Occipital lobe (tissue), 2 donors: Measurements from ENCODE around the gene RTP2. TPM values are rescaled to one million over a fixed set of nuclear protein-coding genes. Genes with fewer than 3 reads are reported as not detected.

Source experiments
- DNase-seq: peaks from one replicate; lab custom pipeline; 2025; lab: John Stamatoyannopoulos, UW
- total RNA-seq: library from RNA; depleted of rRNA; stranded (reverse); fragments of >200 nt; gene quantifications from one replicate; pipeline ENCODE4 v1.2.3, GENCODE V29; 2014

RTP2 gene
- not detected for total RNA-seq

DNA sequence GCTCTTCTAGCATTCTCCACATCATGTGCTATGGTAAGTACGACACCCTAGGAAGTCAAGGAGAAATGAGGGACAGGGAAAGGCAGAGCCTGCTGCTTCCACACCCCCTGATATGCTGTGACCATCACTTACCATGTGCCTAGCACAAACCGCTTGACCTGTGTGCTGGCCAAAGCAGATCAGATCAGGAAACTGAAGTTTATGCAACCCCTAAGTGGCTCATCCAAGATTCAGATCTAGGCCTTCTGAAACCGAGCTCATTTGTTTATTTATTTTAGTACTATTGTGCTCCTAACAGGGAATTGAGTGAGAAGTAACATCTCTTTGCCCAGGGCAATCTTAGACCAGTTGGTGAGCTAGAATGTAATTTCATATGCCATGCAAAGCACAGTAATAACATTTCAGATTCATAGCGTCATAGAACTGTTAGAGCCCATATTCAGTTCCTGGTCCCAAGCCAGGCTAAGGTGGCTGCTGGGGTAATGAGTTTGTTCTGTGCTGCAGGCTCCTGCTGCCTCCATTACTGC is at the start of gene RTP2:
Gene RTP2 (minus strand): TSS at position 51 of the 527 bp plus-strand sequence. CDS start 429 bp downstream, outside the sequence.
- DNase-seq = no peak

DNA sequence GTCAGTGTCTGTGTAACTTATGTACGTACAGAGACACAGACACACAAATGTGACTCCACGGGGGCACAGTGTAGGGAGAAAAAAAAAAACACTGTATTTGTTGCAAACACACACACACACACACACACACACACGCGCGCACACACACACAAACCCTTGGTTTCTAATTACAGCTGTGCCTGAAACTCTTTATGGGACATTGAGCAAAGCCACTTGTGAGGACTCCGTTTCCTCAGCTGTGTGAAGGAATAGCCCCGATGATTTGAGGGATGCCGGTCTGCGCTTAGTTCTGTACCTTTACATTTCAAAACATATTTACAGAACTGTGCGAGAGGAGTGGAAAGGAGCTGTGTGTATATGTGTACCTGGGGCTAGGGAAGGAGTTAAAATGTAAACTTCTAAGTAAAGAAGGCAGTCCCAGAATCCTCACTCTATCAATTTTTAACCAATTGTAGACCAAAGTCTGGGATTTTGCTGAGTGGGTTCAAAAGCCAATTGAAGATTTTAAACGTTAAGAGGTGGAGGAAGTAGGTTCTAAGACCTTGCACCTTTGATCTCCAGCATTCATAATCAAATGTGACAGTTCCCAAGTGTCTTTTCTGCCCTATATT is 48.3 kb upstream of the RTP2 start:
- no peak for DNase-seq

- no peak for DNase-seq
Observed at GRCh38 chr3:187750006-187750512, 47.7 kb upstream of the RTP2 start.

DNA sequence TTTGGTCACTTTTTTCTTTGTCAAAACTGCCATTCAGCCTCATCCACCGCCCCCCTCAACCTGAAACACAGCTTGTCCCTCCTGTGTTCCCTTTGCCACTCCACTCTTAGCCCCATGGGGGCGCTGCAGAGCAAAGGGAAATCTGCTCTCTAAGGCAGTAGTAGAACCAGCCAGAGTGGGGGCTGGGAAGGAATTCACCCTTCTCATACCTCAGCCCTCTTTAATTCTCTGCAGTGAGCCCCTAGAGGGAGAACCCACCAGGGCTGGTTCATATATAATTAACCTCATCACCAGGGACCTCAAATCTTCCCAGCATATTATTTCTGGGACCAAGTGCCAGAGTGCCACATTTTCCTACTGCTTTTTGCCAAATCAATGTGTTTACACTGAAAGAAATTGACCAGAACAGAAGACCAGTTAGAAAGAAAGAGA is 45.7 kb upstream of the RTP2 start:
- DNase-seq = peak; percentile 65

- no peak for DNase-seq
Observed at GRCh38 chr3:187747506-187747905, 45.1 kb upstream of the RTP2 start.

DNA sequence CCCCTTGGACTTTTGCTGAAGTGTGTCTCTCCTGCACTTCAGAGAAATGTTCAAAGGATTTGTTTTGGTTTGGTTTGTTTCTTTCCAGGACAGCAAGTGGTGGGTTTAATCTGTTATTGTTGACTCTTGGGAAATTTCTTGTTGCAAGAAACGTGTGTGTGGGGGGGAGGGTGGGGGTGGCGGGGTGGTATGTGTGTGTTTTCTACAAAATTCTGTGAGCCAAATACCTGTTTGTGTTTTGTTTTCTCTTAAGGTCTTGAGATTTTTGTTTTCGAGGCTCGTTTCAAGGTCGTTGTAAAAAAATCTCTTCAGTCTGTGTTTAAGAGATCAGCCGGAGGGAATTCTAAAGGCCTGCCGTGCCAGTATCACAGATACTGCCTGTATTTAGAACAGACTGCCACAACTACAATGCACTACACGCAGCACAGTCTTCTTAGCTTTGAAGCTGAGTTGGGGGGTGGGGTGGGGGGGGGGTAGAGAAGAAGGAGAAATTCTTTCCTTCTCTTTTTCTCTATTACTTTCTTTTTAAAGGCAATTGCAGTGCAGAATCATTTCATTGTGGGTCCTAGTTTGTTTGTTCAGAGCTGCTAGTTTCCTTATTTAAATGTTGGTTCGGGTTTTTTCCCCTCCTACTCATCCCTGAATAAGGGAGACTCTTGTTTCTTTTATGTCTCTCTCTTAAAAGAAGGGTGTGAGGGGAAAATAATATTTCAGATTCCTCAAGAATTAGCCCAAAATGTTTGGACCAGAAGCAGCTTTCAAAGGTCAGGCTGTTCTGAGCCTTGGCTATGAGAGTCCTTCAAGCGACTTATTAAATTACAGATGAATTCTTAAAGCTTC is 44.3 kb upstream of the RTP2 start:
- DNase-seq = peak; percentile 21

DNA sequence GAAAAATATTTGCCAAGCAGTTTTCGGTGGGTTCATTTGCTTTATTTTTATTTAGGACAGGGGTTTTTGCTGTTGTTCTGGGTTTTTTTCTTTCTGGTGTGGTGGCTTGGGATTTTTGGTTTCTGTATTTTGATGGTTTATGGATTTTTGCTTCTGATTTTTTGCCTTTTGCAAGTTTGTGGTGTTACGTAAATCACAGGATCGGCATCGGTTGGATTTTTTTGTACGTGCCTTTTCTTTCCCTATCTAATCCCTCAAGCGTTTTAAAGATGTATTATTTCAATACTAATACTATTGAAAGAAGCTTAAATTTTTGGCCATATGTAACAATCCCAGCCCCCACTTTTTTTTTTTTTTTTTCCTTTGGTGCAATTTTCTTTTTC is 43.7 kb upstream of the RTP2 start:
- no peak for DNase-seq

DNA sequence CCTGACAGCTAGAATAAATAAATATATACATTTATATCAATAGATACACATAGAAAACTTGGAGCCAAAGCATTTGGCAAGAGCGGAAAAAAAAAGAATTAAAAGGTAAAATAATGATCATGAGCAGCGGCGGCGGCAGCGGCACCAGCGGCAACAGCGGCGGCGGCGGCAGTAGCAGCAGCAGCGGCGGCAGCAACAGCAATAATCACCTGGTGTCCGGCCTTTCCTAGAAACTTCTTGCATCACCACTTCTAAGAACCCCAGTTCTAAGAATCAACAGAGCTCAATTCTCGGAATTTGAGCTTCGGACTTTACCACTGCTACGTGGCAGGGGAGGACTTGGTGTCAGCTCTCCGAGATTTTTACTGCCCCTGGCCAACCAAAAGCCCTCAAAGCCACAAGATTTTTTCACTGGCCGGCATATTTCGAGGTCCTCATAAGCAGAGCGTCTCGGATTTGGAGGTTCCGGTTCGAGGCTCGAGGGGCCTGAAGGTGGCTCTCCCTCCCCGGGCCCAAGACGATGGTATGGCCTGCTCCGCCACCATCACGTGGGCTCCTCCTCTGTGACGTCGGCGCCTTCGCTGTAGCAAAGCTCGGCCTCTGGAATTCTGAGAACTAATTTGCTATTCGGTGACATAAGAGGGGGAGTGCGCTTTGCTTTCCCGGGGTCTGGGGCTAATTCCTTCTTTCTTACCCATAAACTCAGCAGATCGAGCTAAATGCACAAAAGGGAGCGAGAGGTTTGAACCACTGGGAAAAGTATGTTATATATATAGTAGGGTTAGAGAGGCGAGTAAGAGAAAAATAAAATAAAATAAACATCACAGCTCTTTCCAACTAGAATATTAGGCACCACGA is 43.1 kb upstream of the RTP2 start, which contains the start of gene BCL6:
Gene BCL6 (minus strand): TSS at position 268 of the 858 bp plus-strand sequence. CDS start 11,775 bp downstream, outside the sequence.
- DNase-seq = peak; percentile 86

GRCh38 chr3:187744169-187745151 is 42.1 kb upstream of the RTP2 start:
- peak; percentile 59 for DNase-seq

GRCh38 chr3:187743195-187744141 is 41.1 kb upstream of the RTP2 start:
- no peak for DNase-seq

DNA sequence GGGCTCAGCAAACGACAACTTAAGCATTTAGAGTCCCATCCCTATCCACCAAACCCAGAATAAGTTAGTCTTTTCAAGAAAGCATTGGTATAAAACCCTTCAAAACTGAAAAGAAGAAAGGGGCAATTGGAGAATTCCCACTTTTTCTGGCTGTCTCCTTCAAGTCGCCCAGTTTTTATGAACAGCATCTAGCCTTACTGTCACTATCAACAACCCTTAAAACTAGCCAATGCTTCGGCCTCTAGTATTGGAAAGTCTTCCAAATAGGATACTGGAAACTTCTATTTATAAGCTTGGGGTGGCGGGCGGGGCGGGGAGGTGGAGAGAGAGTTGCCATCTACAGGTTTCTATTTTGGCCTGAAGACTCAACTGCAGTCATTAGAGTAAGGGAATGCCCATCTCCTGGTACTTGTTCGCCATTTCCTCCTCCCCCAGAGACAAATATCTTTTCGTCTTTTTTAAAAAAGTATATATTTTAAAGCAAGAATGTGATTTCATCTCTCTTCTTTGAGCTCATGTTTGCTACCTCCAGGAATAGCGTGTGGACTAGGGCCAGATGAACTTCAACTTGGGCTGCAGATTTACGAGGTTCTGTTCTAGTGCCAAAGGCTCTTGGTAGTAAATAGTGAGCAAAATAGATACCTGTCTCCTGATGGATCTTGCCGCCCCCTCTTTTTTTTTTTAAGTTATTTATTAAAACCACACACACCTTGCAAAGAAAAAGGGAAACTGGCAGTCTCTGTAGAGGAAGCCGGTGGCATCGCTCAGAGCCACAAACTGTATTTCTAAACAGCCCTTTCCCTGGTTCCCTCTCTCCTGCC is 40.2 kb upstream of the RTP2 start:
- DNase-seq = no peak

- DNase-seq = peak; percentile 38
Observed at GRCh38 chr3:187741403-187742350, 39.3 kb upstream of the RTP2 start.

GRCh38 chr3:187740421-187741399 is 38.4 kb upstream of the RTP2 start:
- peak; percentile 38 for DNase-seq

DNA sequence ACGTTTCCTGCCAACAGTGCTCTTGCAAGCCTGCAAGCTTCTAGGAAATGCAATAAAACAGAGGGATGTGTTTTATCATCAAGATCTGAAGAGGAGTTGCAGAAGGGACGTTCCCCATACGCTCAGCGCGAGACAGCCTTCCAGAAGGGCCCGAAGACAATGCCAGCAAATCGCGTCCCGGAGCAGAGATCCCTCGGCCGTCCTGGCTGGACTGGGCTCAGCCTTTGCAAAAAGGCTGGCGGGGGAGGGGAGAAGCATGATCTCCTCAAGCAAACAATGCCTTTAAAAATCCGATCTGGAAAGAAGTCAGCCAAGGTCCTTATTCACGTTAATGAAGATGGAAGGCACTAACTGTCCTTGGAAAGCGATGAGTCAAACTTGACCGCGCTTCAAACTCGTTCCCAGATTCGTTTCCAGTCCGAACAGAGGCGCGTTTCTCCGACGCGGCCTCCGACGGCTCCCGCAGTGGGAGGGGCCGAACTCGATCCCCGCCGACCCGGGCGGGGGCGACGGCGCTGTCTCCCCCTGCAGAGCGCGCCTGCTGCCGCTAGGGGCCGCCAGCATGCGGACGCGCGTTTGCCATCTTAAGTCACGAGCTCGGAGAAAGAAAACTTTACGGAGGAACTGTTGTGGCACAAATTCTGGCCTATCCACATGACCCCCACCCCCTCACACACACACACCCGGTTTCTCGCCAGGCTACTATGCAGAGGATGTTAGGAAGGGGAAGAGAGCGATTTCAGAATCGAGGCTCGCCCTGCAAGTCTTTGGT is 37.4 kb upstream of the RTP2 start:
- peak; percentile 57 for DNase-seq

GRCh38 chr3:187739094-187739560 is 36.8 kb upstream of the RTP2 start:
- DNase-seq = peak; percentile 71
